H7 (cell line): ENCODE results near the gene HERC2. TPM values are rescaled to one million over a fixed set of nuclear protein-coding genes. Genes with fewer than 3 reads are reported as not detected.

Experiments used
- DNase-seq: peaks from one replicate; pipeline ENCODE4 v3.0.0; 2012
- H3K27me3 ChIP-seq: 2 replicates; pipeline ENCODE4 v1.6.0; 2011; ENCODE audit warnings: mild to moderate bottlenecking, low read length; ENCODE audit not compliant: control insufficient read depth, insufficient read depth
- H3K36me3 ChIP-seq: replicated peaks from 2 replicates; pipeline ENCODE4 v1.5.1; 2011; ENCODE audit warnings: low read length; ENCODE audit not compliant: control insufficient read depth, insufficient read depth
- H3K4me3 ChIP-seq: 2 replicates; pipeline ENCODE4 v1.5.1; 2011; ENCODE audit warnings: low read depth, mild to moderate bottlenecking, control low read depth, low read length, moderate library complexity; ENCODE audit not compliant: insufficient read depth
- total RNA-seq: library from RNA; depleted of rRNA; stranded (reverse); fragments of >200 nt; shearing (Covaris generic); gene quantifications from 2 replicates; pipeline ENCODE4 v1.2.3, GENCODE V29; 2014

Gene HERC2
- total RNA-seq, 1 experiment from 2014 or later, result 33.2 TPM

DNA sequence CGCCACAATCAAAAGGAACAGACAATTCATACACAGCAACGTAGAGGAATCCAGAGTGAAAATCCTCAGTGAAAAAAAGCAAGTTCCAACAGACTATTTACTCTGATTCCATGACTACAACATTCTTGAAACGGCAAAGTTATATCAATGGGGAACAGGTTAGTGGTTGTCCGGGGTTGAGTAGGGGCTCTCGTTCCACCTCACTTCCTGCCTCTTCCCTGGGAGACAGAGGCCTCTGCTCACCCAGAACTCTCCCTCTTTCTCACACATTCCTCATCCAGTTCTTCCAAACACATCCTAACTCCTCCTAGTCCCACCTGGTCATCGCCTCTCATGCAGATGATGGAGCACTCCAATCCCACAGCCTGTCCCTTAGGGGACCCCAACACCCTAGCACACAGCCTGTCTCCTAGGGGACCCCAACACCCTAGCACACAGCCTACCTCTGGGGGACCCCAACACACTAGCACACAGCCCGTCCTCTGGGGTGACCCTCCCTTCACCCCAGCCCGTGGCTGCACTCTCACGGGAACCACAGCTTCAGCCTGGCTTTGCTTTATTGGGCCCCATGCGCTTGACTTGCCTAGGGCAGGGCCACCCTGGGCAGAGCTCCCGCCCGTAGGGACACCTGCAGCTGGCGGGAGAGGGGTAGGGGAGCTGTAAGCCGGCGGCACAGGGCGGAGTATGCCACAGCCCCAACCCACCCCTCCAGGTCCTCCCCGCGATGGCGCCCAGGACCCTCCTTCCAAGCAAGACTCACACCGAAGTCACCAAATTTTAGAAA is 228.0 kb downstream of the HERC2 start:
- DNase-seq, result peak; percentile 72
- Histone ChIP-seq H3K36me3 (no peaks in the 10 kb centered on the region), H3K27me3 (peaks cover 58% of the 10 kb centered on the region), H3K4me3 (no peak overlapping the region; the same call in 1 of the 2 replicates)

DNA sequence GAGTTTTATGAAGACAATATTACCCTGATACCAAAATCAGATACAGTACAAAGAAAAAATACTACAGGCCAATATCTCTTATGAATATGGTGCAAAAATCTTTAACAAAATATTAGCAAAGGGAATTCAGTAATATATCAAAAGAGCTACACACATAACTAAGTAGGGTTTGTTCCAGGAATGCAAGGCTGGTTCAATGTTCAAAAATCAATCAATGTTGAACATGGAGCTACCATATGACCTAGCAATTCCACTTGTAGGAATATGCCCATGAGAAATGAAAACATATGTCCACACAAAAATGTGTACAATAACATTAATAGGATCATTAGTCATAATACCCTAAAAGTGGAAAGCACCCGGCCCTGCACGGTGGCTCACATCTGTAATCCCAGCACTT is 230.7 kb downstream of the HERC2 start:
- Histone ChIP-seq H3K36me3 (no peaks in the 10 kb centered on the region), H3K4me3 (no peak overlapping the region), H3K27me3 (peaks cover 32% of the 10 kb centered on the region)
- DNase-seq, result no peak

DNA sequence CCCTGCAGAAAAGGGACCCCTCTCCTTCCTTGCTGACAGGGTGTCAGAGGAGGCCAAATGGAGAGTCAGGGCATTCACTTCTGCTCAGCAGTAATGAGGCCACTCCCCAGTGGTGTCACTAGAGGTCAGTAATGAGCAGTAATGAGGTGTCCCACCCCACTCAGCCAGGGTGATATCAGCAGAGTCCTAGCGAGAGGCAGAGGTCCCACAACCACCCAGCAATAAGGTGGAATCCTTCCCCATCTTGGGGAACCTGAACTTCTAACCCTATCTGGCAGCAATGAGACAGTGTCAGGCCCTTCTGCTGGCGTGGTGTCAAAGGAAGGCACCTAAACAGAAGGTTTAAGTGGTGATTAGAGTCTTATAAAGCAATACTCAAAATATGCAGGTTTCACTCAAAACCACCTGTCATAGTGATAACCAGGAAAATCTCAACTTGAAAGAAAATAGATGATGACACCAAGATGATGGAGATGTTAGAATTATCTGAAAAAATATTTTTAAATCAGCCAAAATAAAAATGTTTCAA is 235.7 kb downstream of the HERC2 start:
- H3K4me3 ChIP-seq, result no peak overlapping the region
- peak; percentile 82 for DNase-seq
- no peaks in the 10 kb centered on the region for H3K27me3 ChIP-seq
- no peaks in the 10 kb centered on the region for H3K36me3 ChIP-seq

DNA sequence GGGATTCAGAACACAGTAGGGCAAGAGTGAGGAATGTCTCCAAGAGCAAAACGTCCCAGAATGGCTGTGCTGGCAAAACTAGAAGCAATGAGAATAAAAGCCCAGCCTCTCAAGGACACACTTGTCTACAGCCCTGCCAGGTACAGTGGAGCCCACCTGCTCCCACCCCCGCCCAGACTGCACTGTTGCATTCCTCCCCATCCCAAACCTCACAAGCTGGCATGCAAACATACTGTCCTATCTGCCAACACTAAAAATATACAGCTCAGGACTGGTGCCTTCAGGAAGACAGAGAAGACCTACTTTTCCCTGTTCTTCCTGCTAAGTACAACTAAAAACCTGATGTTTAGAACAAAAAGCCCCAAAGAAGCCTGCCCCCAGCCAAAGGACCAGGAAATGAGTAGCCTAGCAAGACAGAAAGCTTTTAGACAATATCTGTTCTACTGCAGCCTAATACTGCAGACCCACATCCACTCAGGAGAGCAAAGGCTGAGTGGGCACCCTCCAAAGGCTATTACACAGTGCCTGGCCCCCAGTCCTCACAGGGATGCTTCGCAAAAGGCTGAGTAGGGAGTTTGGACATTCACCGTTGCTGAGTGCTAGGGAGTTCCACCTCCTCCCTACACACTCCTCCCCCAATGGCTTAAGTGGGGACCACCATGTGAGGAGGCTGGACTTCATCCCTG is 236.3 kb downstream of the HERC2 start:
- no peaks in the 10 kb centered on the region for H3K27me3 ChIP-seq
- H3K36me3 ChIP-seq, result no peaks in the 10 kb centered on the region
- no peak overlapping the region for H3K4me3 ChIP-seq
- DNase-seq, result no peak

DNA sequence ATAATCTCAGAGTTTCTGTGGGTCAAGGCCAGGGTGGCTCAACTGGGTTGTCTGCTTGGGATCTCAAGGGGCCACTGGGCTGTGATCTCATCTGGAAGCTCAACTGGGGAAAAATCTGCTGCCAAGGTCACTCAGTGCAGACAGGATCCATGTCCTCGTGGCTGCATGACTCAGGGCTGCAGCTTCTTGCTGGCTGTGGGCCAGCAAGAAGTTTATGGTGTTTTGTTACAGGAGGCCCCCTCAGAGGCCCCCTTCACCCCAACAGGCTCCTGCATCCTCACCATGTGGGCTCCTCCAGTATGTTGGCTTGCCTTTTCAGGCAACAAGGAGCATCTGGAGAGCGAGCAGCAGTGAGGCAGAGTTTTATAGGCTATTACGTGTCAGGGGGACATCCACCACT is 237.4 kb downstream of the HERC2 start:
- H3K36me3 ChIP-seq, result no peaks in the 10 kb centered on the region
- no peak overlapping the region for H3K4me3 ChIP-seq
- H3K27me3 ChIP-seq, result no peaks in the 10 kb centered on the region
- no peak for DNase-seq

DNA sequence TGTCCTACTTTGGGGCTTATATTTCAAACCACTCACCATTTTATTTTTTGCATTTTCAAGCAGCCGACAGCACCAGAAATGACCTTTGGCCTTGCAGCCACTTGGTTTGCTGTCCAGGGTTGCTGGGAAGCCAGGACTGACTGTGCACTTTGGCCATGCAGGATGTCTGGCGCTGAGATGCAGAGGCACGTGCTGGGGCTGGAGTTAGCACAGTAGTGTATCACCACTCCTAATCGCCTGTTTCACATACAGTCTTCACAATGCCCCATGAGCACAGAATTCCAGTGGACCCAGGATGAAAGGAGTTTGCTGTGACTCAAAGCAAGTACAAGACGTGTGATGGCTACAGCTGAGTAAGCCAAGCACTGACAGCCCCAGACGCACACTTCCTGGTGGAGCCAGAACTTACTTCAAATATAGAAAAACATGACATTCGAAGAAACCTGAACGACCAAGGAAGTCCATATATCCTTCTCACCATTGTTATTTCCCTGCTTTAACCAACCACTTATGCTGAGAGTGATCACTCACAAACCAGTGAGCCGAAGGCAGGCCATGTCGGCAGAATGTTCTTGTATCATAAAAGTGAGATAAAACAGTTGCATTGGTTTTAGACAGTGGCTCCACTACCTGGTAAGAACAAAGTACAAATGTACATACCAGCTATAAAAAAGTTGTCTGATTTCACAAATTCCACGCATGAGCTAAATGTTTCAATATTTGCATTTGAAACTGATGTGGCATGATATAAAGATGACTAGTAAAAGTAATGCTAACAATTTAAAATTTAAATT is 238.9 kb downstream of the HERC2 start:
- Histone ChIP-seq H3K4me3 (no peak overlapping the region), H3K36me3 (no peaks in the 10 kb centered on the region), H3K27me3 (no peaks in the 10 kb centered on the region)
- DNase-seq, result no peak

DNA sequence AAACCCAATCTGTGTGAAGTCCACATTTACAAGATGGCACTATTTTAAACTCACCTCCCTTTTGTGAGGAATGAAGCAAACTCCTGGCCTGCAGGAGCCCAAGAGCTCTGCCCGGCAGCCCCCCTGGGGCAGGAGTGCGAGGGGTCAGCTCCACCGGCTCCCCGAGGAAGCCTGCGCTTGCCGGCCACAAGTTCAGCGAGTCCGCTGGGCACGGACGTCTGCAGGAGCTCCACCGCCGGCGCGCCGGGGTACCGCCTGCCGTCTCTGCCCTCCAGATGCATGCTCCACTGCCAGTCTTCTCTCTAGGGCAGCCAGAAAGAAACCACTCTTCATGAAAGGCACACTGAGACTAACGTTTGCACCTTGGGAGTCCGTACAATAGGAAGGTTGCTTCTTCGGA is 240.4 kb downstream of the HERC2 start:
- Histone ChIP-seq H3K27me3 (no peaks in the 10 kb centered on the region), H3K36me3 (no peaks in the 10 kb centered on the region), H3K4me3 (no peak overlapping the region)
- DNase-seq, result no peak

DNA sequence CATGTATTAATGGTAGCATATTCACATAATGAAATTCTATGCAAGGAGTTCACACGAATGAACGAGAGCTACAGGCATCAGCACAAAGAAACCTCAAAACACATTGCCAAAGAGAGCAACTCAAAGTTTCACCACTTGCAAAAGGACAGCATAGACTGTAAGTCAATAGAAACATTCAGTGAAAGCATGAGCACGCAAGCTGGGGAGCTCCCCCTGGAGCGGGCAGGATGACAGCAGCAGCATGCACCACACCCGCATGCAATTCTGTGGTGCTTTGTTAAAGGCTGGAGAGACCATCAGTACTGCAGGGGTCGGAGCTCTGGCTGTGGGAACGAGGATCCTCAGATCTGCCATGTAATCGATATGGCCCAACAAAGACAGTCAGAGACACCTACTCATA is 241.6 kb downstream of the HERC2 start:
- no peaks in the 10 kb centered on the region for H3K27me3 ChIP-seq
- no peak overlapping the region for H3K4me3 ChIP-seq
- DNase-seq, result peak; percentile 72
- H3K36me3 ChIP-seq, result no peaks in the 10 kb centered on the region

DNA sequence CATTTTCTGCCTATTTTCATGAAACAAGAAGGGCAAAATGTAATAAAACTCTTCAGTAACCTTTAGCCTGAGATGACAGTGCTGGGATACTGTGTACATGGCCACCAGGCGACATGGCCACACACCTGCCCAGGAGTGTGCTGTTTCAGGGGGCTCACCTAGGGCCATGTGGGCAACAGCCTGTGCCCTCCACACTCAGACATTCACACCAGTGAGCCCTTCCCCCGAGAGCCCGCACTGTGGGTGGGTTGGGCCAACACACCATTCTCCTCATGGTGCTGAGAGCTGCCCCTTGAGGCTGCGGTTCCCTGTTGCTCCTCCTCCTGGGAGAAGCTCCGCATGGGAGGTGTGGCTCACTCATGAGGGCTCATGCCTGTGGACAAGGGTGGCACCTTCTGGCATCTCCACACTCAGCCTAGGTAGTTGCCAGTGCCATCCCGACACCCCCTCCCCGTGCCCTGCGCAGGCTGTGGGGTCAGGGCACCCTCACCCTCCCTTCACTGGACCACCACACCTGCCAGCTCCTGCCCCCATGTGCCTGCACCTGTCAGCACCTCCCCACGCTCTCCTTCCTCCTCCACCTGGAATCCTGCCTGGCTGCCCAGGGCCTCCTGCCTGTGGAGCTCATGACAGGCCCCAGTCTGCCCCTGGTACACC is 242.5 kb downstream of the HERC2 start:
- Histone ChIP-seq H3K27me3 (no peaks in the 10 kb centered on the region), H3K36me3 (no peaks in the 10 kb centered on the region), H3K4me3 (no peak overlapping the region)
- DNase-seq, result peak; percentile 41

DNA sequence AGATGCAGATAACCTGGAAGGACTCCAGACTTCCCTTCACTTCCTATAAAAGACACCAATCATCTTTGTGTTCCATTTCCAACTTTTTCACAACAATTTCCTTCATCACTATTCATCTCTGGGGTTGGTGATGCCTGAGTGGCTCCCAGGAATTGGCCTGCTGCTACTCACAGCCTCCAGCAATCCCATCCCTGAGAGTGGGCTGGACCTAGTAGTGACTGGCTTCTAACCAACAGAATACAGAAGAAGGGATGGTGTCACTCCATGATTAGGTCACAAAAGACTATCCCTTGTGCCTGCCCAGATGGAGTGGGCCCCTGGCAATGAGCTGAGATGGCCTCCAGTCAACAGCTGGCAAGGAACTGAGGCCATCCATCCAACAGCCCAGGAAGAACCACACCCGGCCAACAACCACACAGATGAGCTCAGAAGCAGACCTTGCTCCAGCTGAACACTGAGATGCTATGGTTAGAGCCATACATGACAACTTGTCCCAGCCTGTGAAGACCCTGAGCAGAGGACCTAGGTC is 243.7 kb downstream of the HERC2 start:
- H3K27me3 ChIP-seq, result no peaks in the 10 kb centered on the region
- H3K36me3 ChIP-seq, result no peaks in the 10 kb centered on the region
- DNase-seq, result no peak
- H3K4me3 ChIP-seq, result no peak overlapping the region

DNA sequence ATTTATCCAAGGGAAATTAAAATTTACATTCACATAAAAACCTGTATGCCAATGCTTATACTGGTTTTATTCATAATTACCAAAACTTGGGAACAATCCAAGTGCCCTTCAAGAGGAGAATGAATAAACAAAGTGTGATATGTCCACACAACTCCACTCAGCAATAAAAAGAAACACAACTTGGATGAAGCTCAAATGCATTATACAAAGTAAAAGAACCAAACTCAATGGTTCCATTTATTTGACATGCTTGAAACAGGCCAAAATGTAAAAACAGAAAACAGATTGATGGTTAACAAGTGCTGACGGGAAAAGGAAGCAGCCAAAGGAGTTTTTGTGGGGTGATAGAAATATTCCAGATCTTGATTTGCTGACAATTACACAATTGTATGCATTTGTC is 246.4 kb downstream of the HERC2 start:
- Histone ChIP-seq H3K27me3 (no peaks in the 10 kb centered on the region), H3K4me3 (no peak overlapping the region), H3K36me3 (no peaks in the 10 kb centered on the region)
- DNase-seq, result no peak

DNA sequence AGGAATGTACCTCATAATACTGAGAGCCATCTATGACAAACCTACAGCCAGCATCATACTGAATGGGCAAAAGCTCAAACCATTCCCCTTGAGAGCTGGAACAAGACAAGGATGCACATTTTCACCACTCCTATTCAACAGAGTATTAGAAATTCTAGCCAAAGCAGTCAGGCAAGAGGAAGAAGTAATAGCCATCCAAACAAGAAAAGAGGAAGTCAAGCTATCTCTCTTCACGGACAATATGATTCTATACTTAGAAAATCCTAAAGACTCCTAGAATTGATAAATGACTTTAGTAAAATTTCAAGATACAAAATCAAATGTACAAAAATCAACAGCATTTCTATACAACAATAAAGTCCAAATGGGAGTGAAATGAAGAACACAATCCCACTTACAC is 253.0 kb downstream of the HERC2 start:
- no peak overlapping the region for H3K4me3 ChIP-seq
- H3K27me3 ChIP-seq, result no peaks in the 10 kb centered on the region
- no peak for DNase-seq
- H3K36me3 ChIP-seq, result no peaks in the 10 kb centered on the region

DNA sequence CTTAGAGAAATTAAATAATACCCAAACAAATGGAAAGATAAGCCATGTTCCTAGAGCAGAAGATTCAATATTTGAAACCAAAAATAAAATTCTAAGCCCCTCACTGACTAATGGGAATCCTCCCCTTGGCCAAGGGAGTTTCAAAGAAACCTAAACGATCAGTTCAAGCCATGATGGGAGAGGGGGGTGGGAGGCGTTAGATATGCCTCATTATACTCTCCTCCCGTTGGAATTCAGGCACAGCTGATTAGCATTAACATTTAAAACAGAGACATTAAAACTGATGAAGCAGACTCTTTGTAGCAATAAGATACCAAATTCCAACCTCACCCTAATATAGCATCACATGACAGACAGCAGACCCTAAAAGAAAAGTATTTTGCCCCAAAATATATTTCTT is 255.7 kb downstream of the HERC2 start:
- DNase-seq, result no peak
- no peaks in the 10 kb centered on the region for H3K36me3 ChIP-seq
- no peaks in the 10 kb centered on the region for H3K27me3 ChIP-seq
- H3K4me3 ChIP-seq, result no peak overlapping the region
